HG03045 (cell line): ENCODE results near the gene CAPZB.

Source experiments
- ATAC-seq: cut with Tn5 transposase; IDR thresholded peaks from one replicate; pipeline ENCODE4 v1.9.1; 2021; ENCODE audit warnings: mild to moderate bottlenecking, moderate library complexity; ENCODE audit not compliant: unreplicated experiment

The CAPZB gene

GRCh38 chr1:19336543-19336942 lies 148.8 kb downstream of the CAPZB start:
- ATAC-seq: no peak

GRCh38 chr1:19333587-19334354 lies 151.6 kb downstream of the CAPZB start:
- no peak for ATAC-seq

- ATAC-seq: no peak
These were observed 152.5 kb downstream of the CAPZB start for GRCh38 chr1:19332832-19333231.

GRCh38 chr1:19331262-19331878 lies 154.0 kb downstream of the CAPZB start:
- no peak for ATAC-seq

DNA sequence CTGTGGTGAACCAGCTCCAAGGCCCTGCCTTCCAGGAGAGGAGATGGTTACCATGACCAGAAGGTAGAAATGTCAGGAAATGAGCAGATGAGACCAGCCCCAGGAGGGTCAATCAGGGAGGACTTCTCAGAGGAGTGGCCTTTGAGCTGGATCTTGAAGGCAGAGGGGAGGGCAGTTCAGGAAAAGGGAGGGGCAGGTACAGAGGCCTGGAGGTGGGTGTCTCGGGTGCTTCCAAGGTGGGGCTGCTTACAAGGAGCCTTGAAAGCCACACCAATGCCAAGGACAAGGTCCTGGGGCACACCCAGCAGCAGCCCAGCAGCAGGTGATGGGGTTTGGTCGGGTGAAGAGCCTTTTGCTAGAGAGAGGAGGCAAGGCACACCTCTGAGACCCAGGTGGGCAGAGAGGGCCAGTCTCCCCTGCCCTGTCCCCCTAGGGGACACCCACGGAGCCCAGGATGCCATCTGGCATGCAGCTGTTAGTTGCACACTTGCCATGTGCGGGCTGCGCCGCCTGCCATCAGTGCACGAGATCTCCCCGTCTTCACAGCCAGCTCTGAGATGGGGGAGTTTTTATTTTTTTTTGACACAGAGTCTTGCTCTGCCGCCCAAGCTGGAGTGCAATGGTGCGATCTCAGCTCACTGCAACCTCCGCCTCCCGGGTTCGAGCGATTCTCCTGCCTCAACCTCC lies 154.7 kb downstream of the CAPZB start:
- no peak for ATAC-seq

DNA sequence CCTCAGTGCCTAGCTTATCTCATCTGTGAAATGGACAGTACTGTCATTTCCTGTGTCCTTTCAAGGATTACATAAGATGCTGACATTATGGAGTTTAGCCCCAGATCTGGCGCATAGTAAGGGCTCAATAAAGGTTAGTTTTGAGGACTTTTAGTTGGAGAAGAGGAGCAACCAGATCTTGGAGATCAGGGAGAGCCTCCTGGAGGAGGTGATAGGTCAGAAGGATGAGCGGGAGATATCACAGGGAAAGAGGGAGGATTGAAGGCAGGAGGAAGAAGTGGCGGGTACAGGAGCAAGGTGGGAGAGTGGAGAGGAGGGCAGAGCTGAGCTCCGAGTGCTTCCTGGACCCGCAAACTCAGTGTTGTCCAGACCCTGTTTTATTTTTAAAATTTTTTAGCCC lies 155.7 kb downstream of the CAPZB start:
- ATAC-seq: no peak

GRCh38 chr1:19329188-19329587 lies 156.2 kb downstream of the CAPZB start:
- no peak for ATAC-seq

DNA sequence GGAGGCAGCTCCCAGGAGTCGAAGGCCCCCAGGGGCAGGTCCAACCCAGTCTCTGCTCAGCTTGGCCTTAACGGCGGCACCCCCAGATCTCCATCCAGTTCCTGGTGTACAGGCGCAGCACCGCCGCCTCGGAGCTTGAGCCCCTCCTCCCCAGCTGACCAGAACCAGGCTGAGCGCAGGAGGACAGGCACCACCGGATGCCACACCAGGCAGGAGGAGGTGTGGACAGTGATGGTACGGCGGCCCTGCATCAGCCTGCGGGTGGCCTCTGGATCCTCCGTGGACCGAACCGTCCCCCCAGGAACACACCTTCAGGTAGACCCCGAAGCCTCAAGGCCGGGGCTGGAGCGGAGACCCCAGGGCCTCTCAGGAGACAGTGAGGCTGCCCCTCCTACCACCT lies 156.9 kb downstream of the CAPZB start:
- no peak for ATAC-seq

DNA sequence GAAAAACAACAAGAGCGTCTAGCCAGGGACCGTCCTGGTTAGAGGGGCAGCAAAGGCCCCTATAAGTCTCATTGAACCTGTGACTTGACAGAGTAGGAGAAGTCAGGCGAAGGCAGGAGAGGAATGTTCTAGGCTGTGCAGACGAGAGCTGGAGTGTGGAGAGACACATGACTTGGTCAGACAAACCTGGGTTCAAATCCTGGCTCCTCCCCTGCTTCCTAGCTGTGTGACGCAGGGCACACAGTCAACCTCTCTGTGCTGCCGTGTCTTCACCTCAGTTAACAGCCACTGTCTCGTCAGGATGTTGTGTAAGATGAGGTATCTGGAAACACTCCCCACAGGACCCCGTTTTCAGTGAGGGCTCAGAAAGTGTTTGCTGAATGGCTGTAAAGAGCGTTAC lies 157.6 kb downstream of the CAPZB start:
- ATAC-seq: no peak

- ATAC-seq: no peak
These were observed 158.0 kb downstream of the CAPZB start for GRCh38 chr1:19327301-19327700.

GRCh38 chr1:19326748-19327065 lies 158.6 kb downstream of the CAPZB start:
- ATAC-seq: no peak

GRCh38 chr1:19325958-19326747 lies 159.2 kb downstream of the CAPZB start:
- ATAC-seq: no peak

GRCh38 chr1:19325368-19325957 lies 159.9 kb downstream of the CAPZB start:
- no peak for ATAC-seq

GRCh38 chr1:19324665-19324990 lies 160.7 kb downstream of the CAPZB start:
- no peak for ATAC-seq

DNA sequence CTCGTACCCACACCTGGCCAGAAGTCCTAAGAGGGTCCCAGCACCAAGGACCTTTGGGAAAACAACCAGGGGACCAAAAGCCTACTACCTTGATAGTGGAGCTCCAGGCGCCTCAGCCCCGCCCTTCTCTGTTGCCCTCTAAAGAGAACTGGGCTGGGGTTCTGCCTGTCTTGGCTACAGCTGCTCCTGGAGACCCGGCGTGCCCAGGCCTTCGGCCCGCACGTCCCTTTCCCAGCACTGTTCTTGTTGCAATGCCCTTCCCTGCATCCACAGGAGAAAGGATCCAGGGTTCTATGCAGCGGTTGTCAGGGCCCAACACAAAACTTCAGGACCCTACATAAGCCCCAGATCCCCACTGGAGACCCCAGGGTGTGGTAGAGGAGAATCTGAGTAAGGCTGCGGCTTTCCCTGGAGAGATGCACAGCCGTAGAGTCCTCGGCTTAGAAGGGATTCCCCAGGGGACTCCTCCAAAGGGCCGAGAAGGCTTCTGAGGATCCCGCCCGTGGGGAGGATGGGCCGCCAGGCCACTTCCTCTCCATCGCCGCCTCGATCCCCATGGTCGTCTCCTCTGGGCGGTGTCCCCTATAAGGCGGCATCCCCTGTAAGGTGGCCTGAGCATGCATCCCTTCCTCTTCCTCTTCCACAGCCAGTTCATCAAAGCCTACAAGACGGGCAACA lies 161.2 kb downstream of the CAPZB start:
- ATAC-seq: no peak

DNA sequence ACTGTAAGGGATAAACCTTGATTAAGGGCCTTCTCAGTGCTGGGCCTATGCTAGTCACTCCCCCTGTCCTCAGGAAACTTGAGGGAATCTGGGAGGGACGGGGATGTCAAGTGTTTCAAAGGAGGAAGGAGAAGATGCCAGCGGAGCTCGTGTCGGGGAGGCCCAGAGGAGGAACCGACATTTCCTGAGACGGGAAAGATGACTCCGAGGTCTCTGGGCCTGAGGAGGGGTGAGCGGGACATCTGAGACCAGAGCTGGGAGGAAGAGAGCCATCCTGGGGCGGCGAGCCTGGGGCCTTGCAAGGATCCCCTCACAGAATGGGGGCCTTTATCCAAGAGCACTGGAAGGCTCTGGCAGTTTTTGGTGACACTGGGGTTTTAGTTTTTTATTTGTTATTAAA lies 162.9 kb downstream of the CAPZB start:
- ATAC-seq: no peak

DNA sequence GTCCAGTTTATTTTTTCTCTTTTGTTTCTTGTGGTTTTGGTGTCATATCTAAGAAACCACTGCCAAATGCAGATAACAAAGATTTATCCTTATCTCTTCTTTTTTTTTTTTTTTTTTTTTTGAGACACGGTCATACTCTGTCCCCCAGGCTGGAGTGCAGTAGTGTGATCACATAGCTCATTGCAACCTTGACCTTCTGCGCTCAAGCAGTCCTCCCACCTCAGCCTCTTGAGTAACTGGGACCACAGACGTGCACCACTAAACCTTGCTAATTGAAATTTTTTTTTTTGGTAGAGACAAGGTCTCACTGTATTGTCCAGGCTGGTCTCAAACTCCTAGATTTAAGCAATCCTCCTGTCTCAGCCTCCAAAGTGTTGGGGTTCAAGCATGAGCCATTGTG lies 164.3 kb downstream of the CAPZB start:
- no peak for ATAC-seq

GRCh38 chr1:19319196-19319595 lies 166.1 kb downstream of the CAPZB start:
- ATAC-seq: no peak

GRCh38 chr1:19317126-19317910 lies 168.0 kb downstream of the CAPZB start:
- no peak for ATAC-seq
